HEK293 (cell line): ENCODE data around the gene IL20RA.

Experiments used
- BCL11B ChIP-seq: fragments of 450-650 bp; formaldehyde crosslinking; IDR thresholded peaks from 2 replicates; pipeline ENCODE4 v1.5.1; 2016; ENCODE audit warnings: low read depth, missing biosample characterization, missing genetic modification characterization
- HOXA7 ChIP-seq: sonication (generic); formaldehyde crosslinking; IDR thresholded peaks from 2 replicates; pipeline ENCODE4 v1.8.1; 2022; ENCODE audit warnings: missing genetic modification reagents, borderline replicate concordance
- SP2 ChIP-seq: fragments of 450-650 bp; formaldehyde crosslinking; IDR thresholded peaks from 2 replicates; pipeline ENCODE4 v1.5.1; 2016; ENCODE audit warnings: missing biosample characterization, missing genetic modification characterization
- SP3 ChIP-seq: fragments of 450-650 bp; formaldehyde crosslinking; IDR thresholded peaks from 2 replicates; pipeline ENCODE4 v1.5.1; 2016; ENCODE audit warnings: missing biosample characterization, missing genetic modification characterization
- ZBTB48 ChIP-seq: fragments of 450-650 bp; formaldehyde crosslinking; IDR thresholded peaks from 2 replicates; pipeline ENCODE4 v1.5.1; 2016; ENCODE audit warnings: missing biosample characterization, missing genetic modification characterization
- ZBTB8A ChIP-seq: fragments of 450-650 bp; formaldehyde crosslinking; IDR thresholded peaks from 2 replicates; pipeline ENCODE4 v1.5.1; 2016; ENCODE audit warnings: missing biosample characterization, missing genetic modification characterization
- ZFHX2 ChIP-seq: fragments of 450-650 bp; formaldehyde crosslinking; conservative IDR thresholded peaks from 2 replicates; pipeline ENCODE4 v1.5.1; 2016; ENCODE audit warnings: missing biosample characterization, missing genetic modification characterization
- ZFP3 ChIP-seq: fragments of 450-650 bp; formaldehyde crosslinking; IDR thresholded peaks from 2 replicates; pipeline ENCODE4 v1.5.1; 2016; ENCODE audit warnings: low read depth, missing biosample characterization, missing genetic modification characterization
- ZFP37 ChIP-seq: fragments of 450-650 bp; formaldehyde crosslinking; IDR thresholded peaks from 2 replicates; pipeline ENCODE4 v1.5.1; 2016; ENCODE audit warnings: missing biosample characterization, missing genetic modification characterization
- ZIC2 ChIP-seq: fragments of 450-650 bp; formaldehyde crosslinking; IDR thresholded peaks from 2 replicates; pipeline ENCODE4 v1.5.1; 2016; ENCODE audit warnings: missing biosample characterization, missing genetic modification characterization
- ZNF114 ChIP-seq: fragments of 450-650 bp; formaldehyde crosslinking; IDR thresholded peaks from 2 replicates; pipeline ENCODE4 v1.5.0; 2017; ENCODE audit warnings: missing biosample characterization, missing genetic modification characterization
- ZNF157 ChIP-seq: fragments of 450-650 bp; formaldehyde crosslinking; IDR thresholded peaks from 2 replicates; pipeline ENCODE4 v1.5.1; 2016; ENCODE audit warnings: missing biosample characterization, missing genetic modification characterization
- ZNF19 ChIP-seq: fragments of 450-650 bp; formaldehyde crosslinking; IDR thresholded peaks from 2 replicates; pipeline ENCODE4; 2016; ENCODE audit warnings: missing biosample characterization, missing genetic modification characterization, low read depth
- ZNF23 ChIP-seq: fragments of 450-650 bp; formaldehyde crosslinking; IDR thresholded peaks from 2 replicates; pipeline ENCODE4 v1.5.1; 2016; ENCODE audit warnings: missing biosample characterization, missing genetic modification characterization, borderline replicate concordance
- ZNF239 ChIP-seq: fragments of 450-650 bp; formaldehyde crosslinking; IDR thresholded peaks from 2 replicates; pipeline ENCODE4 v1.5.1; 2016; ENCODE audit warnings: missing biosample characterization, missing genetic modification characterization
- ZNF24 ChIP-seq: fragments of 450-650 bp; formaldehyde crosslinking; IDR thresholded peaks from 2 replicates; pipeline ENCODE4 v1.5.1; 2016; ENCODE audit warnings: missing biosample characterization, missing genetic modification characterization
- ZNF248 ChIP-seq: fragments of 450-650 bp; formaldehyde crosslinking; IDR thresholded peaks from 2 replicates; pipeline ENCODE4 v1.5.1; 2017; ENCODE audit warnings: missing biosample characterization, missing genetic modification characterization
- ZNF324 ChIP-seq: fragments of 450-650 bp; formaldehyde crosslinking; IDR thresholded peaks from 2 replicates; pipeline ENCODE4 v1.5.1; 2016; ENCODE audit warnings: missing biosample characterization, missing genetic modification characterization
- ZNF341 ChIP-seq: fragments of 450-650 bp; formaldehyde crosslinking; IDR thresholded peaks from 2 replicates; pipeline ENCODE4; 2016; ENCODE audit warnings: low read depth, missing biosample characterization, missing genetic modification characterization
- ZNF354C ChIP-seq: fragments of 450-650 bp; formaldehyde crosslinking; IDR thresholded peaks from 2 replicates; pipeline ENCODE4 v1.5.1; 2016; ENCODE audit warnings: missing biosample characterization, missing genetic modification characterization, low read depth, borderline replicate concordance
- ZNF433 ChIP-seq: fragments of 450-650 bp; formaldehyde crosslinking; IDR thresholded peaks from 2 replicates; pipeline ENCODE4 v1.5.1; 2016; ENCODE audit warnings: missing biosample characterization, missing genetic modification characterization, low read depth
- ZNF48 ChIP-seq: fragments of 450-650 bp; formaldehyde crosslinking; IDR thresholded peaks from 2 replicates; pipeline ENCODE4 v1.5.1; 2016; ENCODE audit warnings: missing biosample characterization, missing genetic modification characterization
- ZNF544 ChIP-seq: fragments of 450-650 bp; formaldehyde crosslinking; IDR thresholded peaks from 2 replicates; pipeline ENCODE4 v1.5.0; 2017; ENCODE audit warnings: missing biosample characterization, missing genetic modification characterization
- ZNF548 ChIP-seq: fragments of 450-650 bp; formaldehyde crosslinking; IDR thresholded peaks from 2 replicates; pipeline ENCODE4 v1.5.1; 2016; ENCODE audit warnings: missing biosample characterization, missing genetic modification characterization
- ZNF701 ChIP-seq: fragments of 450-650 bp; formaldehyde crosslinking; IDR thresholded peaks from 2 replicates; pipeline ENCODE4 v1.5.1; 2016; ENCODE audit warnings: missing biosample characterization, missing genetic modification characterization
- ZNF777 ChIP-seq: fragments of 450-650 bp; formaldehyde crosslinking; IDR thresholded peaks from 2 replicates; pipeline ENCODE4 v1.5.1; 2017; ENCODE audit warnings: missing biosample characterization, missing genetic modification characterization, borderline replicate concordance
- ZNF843 ChIP-seq: fragments of 450-650 bp; formaldehyde crosslinking; IDR thresholded peaks from 2 replicates; pipeline ENCODE4 v1.5.1; 2016; ENCODE audit warnings: missing biosample characterization, missing genetic modification characterization
- ZSCAN16 ChIP-seq: fragments of 450-650 bp; formaldehyde crosslinking; IDR thresholded peaks from 2 replicates; pipeline ENCODE4 v1.5.1; 2016; ENCODE audit warnings: missing biosample characterization, missing genetic modification characterization
- TF ChIP-seq, protein P1 (sequence below): fragments of 450-650 bp; formaldehyde crosslinking; IDR thresholded peaks from 2 replicates; pipeline ENCODE4 v1.5.1; 2016; ENCODE audit warnings: missing biosample characterization, missing genetic modification characterization
- TF ChIP-seq, protein P2 (sequence below): fragments of 450-650 bp; formaldehyde crosslinking; IDR thresholded peaks from 2 replicates; pipeline ENCODE4 v1.5.1; 2016; ENCODE audit warnings: missing biosample characterization, missing genetic modification characterization
- TF ChIP-seq, protein P3 (sequence below): fragments of 450-650 bp; formaldehyde crosslinking; IDR thresholded peaks from 2 replicates; pipeline ENCODE4 v1.5.1; 2016; ENCODE audit warnings: missing biosample characterization, missing genetic modification characterization
- TF ChIP-seq, protein P4 (sequence below): fragments of 450-650 bp; formaldehyde crosslinking; IDR thresholded peaks from 2 replicates; pipeline ENCODE4 v1.5.1; 2017; ENCODE audit warnings: missing biosample characterization, missing genetic modification characterization
- TF ChIP-seq, protein P5 (sequence below): fragments of 450-650 bp; formaldehyde crosslinking; IDR thresholded peaks from 2 replicates; pipeline ENCODE4; 2016; ENCODE audit warnings: missing biosample characterization, missing genetic modification characterization

The IL20RA gene

DNA sequence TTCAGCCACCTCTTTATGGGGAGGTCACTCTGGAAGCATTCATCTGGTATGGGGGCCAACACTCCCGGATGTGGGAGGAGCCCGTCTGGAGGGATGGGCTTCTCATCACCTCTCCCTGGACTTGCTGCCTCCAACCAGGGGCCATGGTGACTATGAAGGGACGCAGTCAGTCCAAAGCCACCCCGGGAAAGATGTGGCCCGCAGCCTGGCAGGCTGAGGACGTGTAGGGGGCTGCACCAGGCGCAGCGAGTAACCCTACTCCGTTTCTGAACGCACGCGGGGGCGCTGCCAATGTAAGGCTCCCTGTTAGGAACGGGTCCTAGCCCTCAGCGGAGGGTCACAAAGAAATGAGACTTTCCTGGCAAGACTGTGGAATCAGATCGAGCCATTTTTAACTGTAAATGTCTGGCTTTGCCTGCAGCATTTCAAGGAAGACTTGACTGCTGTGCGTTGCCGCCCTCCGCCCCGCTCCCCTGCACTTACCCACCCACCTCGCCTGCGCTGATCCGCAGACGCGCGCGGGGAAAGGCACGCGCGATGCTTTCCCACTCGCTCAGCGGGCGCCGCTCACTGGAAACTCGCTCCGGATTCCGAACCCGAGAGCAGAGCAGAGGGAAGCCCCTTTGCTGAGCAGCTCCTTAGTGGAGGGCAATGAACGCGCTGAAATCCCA, 55.1 kb downstream of the IL20RA start (continued):
- TF ChIP-seq ZNF548 (tag by site-specific recombination) (no peak), ZNF48 (tag by site-specific recombination) (no peak), ZSCAN16 (tag by site-specific recombination) (no peak), HOXA7 (CRISPR knock-in tag) (no peak), BCL11B (no peak), ZNF248 (no peak), ZFHX2 (tag by site-specific recombination) (peak; percentile 52), ZNF433 (no peak), ZIC2 (tag by site-specific recombination) (peak; percentile 38), ZBTB48 (tag by site-specific recombination) (peak; percentile 87), ZNF114 (tag by site-specific recombination) (no peak), ZFP37 (tag by site-specific recombination) (no peak), ZNF23 (tag by site-specific recombination) (no peak), ZNF24 (no peak), ZNF843 (tag by site-specific recombination) (no peak), ZNF701 (no peak), ZNF324 (tag by site-specific recombination) (no peak), SP3 (tag by site-specific recombination) (peak; percentile 70), ZNF544 (no peak), ZNF341 (no peak), ZNF354C (tag by site-specific recombination) (no peak), SP2 (tag by site-specific recombination) (no peak; the same call in 1 of the 2 replicates), ZFP3 (tag by site-specific recombination) (no peak), ZBTB8A (tag by site-specific recombination) (peak; percentile 83), ZNF777 (tag by site-specific recombination) (no peak), ZNF157 (no peak), ZNF19 (tag by site-specific recombination) (no peak), ZNF239 (tag by site-specific recombination) (no peak)
- TF ChIP-seq, protein P1, sequence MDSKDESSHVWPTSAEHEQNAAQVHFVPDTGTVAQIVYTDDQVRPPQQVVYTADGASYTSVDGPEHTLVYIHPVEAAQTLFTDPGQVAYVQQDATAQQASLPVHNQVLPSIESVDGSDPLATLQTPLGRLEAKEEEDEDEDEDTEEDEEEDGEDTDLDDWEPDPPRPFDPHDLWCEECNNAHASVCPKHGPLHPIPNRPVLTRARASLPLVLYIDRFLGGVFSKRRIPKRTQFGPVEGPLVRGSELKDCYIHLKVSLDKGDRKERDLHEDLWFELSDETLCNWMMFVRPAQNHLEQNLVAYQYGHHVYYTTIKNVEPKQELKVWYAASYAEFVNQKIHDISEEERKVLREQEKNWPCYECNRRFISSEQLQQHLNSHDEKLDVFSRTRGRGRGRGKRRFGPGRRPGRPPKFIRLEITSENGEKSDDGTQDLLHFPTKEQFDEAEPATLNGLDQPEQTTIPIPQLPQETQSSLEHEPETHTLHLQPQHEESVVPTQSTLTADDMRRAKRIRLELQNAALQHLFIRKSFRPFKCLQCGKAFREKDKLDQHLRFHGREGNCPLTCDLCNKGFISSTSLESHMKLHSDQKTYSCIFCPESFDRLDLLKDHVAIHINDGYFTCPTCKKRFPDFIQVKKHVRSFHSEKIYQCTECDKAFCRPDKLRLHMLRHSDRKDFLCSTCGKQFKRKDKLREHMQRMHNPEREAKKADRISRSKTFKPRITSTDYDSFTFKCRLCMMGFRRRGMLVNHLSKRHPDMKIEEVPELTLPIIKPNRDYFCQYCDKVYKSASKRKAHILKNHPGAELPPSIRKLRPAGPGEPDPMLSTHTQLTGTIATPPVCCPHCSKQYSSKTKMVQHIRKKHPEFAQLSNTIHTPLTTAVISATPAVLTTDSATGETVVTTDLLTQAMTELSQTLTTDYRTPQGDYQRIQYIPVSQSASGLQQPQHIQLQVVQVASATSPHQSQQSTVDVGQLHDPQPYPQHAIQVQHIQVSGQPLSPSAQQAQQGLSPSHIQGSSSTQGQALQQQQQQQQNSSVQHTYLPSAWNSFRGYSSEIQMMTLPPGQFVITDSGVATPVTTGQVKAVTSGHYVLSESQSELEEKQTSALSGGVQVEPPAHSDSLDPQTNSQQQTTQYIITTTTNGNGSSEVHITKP (tag by site-specific recombination), result peak; percentile 92
- TF ChIP-seq, protein P2, sequence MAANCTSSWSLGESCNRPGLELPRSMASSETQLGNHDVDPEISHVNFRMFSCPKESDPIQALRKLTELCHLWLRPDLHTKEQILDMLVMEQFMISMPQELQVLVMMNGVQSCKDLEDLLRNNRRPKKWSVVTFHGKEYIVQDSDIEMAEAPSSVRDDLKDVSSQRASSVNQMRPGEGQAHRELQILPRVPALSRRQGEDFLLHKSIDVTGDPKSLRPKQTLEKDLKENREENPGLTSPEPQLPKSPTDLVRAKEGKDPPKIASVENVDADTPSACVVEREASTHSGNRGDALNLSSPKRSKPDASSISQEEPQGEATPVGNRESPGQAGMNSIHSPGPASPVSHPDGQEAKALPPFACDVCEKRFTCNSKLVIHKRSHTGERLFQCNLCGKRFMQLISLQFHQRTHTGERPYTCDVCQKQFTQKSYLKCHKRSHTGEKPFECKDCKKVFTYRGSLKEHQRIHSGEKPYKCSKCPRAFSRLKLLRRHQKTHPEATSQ (tag by site-specific recombination), result no peak
- TF ChIP-seq, protein P3, sequence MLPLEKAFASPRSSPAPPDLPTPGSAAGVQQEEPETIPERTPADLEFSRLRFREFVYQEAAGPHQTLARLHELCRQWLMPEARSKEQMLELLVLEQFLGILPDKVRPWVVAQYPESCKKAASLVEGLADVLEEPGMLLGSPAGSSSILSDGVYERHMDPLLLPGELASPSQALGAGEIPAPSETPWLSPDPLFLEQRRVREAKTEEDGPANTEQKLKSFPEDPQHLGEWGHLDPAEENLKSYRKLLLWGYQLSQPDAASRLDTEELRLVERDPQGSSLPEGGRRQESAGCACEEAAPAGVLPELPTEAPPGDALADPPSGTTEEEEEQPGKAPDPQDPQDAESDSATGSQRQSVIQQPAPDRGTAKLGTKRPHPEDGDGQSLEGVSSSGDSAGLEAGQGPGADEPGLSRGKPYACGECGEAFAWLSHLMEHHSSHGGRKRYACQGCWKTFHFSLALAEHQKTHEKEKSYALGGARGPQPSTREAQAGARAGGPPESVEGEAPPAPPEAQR, result no peak
- TF ChIP-seq, protein P4, sequence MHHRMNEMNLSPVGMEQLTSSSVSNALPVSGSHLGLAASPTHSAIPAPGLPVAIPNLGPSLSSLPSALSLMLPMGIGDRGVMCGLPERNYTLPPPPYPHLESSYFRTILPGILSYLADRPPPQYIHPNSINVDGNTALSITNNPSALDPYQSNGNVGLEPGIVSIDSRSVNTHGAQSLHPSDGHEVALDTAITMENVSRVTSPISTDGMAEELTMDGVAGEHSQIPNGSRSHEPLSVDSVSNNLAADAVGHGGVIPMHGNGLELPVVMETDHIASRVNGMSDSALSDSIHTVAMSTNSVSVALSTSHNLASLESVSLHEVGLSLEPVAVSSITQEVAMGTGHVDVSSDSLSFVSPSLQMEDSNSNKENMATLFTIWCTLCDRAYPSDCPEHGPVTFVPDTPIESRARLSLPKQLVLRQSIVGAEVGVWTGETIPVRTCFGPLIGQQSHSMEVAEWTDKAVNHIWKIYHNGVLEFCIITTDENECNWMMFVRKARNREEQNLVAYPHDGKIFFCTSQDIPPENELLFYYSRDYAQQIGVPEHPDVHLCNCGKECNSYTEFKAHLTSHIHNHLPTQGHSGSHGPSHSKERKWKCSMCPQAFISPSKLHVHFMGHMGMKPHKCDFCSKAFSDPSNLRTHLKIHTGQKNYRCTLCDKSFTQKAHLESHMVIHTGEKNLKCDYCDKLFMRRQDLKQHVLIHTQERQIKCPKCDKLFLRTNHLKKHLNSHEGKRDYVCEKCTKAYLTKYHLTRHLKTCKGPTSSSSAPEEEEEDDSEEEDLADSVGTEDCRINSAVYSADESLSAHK, result no peak
- TF ChIP-seq, protein P5, sequence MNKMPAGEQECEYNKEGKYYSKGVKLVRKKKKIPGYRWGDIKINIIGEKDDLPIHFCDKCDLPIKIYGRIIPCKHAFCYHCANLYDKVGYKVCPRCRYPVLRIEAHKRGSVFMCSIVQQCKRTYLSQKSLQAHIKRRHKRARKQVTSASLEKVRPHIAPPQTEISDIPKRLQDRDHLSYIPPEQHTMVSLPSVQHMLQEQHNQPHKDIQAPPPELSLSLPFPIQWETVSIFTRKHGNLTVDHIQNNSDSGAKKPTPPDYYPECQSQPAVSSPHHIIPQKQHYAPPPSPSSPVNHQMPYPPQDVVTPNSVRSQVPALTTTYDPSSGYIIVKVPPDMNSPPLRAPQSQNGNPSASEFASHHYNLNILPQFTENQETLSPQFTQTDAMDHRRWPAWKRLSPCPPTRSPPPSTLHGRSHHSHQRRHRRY, result no peak
